ENCODE measurements around the gene RPN2. TPM values are rescaled to one million over a fixed set of nuclear protein-coding genes. Genes with fewer than 3 reads are reported as not detected.
A peak's percentile ranks its signal among the peaks of the same experiment; 100 is the strongest.

Gene RPN2
- 100 to 1,000 TPM; 118 to 161 (median 131) TPM for total RNA-seq
- polyA plus RNA-seq: 10 to 100 TPM; 45.7 to 56.1 (median 53.4) TPM
- long read RNA-seq, donor 1, transcript RPN2-201 (17 exons, 2,515 nt): major isoform, 29 of 149 reads
- long read RNA-seq, donor 1, partial matches to known transcripts: 112 of 149 reads
- long read RNA-seq, donor 1, other reads (novel, unspliced or antisense): 7 of 149 reads
- long read RNA-seq, donor 2, transcript RPN2-201 (17 exons, 2,515 nt): major isoform, 36 of 106 reads
- long read RNA-seq, donor 2, partial matches to known transcripts: 70 of 106 reads
- long read RNA-seq, donor 2, other reads (novel, unspliced or antisense): 0 of 106 reads

DNA sequence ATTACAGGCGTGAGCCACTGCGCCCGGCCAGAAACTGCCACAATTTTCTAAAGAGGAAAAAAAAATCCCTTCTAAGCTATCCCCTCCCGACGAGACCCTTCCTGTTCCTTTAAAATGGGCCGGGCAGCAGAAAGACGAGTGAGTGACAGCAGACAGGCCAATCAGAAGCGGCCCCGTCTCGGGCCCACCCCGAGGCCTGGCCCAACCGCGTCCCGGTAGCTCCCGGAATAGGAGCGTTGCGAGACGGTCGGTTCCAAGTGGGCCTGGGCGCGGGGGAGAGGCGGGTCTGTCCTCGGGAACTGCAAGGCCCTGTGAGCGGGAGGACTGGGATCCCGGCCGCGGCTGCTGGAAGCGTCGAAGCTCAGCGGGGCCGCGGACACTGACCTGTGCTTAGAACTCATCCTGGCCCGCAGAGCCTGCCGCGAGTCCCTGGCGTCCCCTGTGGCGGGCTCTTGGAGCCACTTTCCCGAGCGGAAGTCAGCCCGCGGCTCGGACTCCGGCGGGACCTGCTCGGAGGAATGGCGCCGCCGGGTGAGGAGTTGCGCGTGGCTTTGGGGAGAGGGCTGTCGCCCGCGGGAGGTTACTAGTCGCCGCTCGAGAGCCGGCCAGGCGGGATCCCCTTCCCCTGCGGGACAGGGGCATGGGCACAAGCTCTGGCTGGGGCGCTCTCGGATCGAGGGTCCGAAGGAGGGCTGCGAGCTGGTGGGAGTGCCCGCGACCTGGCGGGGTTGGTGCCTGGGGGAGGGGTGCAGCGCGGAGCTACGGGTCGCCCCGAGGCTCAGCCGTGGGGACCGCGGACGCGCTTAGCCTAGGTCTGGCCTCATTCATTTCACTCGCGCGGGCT is at the start of gene RPN2, which contains the start of gene MROH8:
RPN2 (plus strand) TSS at position 492 of the 844 bp plus-strand sequence; CDS start at position 519, 27 bp downstream.
MROH8 (minus strand) TSS at position 710 of the 844 bp plus-strand sequence.
- intact Hi-C loops (cut with DNase I; ENCODE audit: low total_unique reads): loop anchor here (10.0 kb wide), 1 partner anchor 84 kb away; the partner anchor contains the start of gene RBL1
- no peaks in the 10 kb centered on the region for H3K9me3 ChIP-seq
- H3K27ac ChIP-seq: peak within 1 kb of the TSS; percentile 94 to 99 (median 98)
- DNase-seq: peak; percentile 99
- peaks cover 28 to 60% (median 48%) of the 10 kb centered on the region in 6 donors for H3K4me1 ChIP-seq
- no peaks in the 10 kb centered on the region for H3K27me3 ChIP-seq (replicated peaks in 1 of 7)
- H3K4me3 ChIP-seq: peak within 1 kb of the TSS; percentile 86 to 98 (median 94)
- WGBS, 5 donors: 0% methylated on average over 52 to 80 of the region's 80 CpGs
- H3K36me3 ChIP-seq: peaks cover 0 to 23% (median 1%) of the 10 kb centered on the region in 6 donors
- TF ChIP-seq POLR2AphosphoS5 (IDR thresholded peaks at IDR 0.05): peak; percentile 83 to 92 (median 89)
- peak in 1 of 3 donors; percentile 77 for TF ChIP-seq POLR2A (IDR thresholded peaks at IDR 0.05)
- TF ChIP-seq CTCF (IDR thresholded peaks at IDR 0.05 in 8 of 11, conservative IDR thresholded peaks at IDR 0.05 in 3 of 11): peak in 2 of 11 experiments; percentile 4 to 24

DNA sequence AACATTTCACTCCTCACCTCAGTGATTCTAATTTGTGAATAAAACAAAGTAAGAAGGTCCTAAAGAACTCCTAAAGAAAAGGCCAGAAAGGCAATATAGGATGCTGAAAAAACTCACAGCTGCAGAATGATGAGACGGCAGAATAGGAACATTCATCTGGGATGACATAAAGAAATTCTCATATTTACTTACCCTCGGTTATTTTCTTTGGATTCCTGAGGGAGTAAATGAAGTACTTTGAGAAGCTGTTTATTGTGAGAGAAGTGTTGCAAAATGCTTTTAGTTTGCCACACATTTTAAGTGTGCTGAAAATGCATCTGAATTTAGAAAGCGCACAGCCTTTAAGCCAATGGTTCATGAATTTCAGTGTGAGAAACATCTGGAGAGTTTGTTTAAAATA is 47.6 kb upstream of the RPN2 start:
- Histone ChIP-seq H3K36me3 (no peaks in the 10 kb centered on the region), H3K27ac (no peak overlapping the region), H3K4me1 (no peaks in the 10 kb centered on the region), H3K9me3 (no peaks in the 10 kb centered on the region), H3K4me3 (no peak overlapping the region), H3K27me3 (replicated peaks in 1 of 7) (no peaks in the 10 kb centered on the region)
- 83 to 91% (median 90%) methylated on average over 3 of the region's 3 CpGs for WGBS, 5 donors
- intact Hi-C loops (cut with DNase I; ENCODE audit: low total_unique reads): no loop called here
- TF ChIP-seq POLR2A (IDR thresholded peaks at IDR 0.05) (no peak), POLR2AphosphoS5 (IDR thresholded peaks at IDR 0.05) (no peak)
- DNase-seq: no peak

DNA sequence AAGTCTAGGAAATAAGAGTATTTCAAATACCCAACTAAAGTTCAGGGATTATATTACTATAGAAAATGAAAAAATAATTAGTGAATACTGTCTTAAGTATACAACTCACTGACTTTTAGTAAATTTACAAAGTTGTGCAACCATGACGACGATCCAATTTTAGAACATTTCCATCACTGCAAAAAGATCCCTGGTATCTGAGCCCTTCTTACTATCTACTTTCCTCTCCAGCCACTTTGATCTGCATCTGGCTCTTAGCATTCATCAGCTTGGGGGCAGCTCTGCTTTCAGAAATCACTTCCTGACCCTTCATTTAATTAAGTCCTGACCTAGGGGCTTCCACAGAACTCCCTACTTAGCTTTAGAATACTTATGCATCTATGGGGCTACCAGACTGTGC is 45.2 kb upstream of the RPN2 start:
- 87 to 98% (median 92%) methylated on average over 2 of the region's 2 CpGs for WGBS, 5 donors
- H3K27me3 ChIP-seq (replicated peaks in 1 of 7): no peaks in the 10 kb centered on the region
- H3K36me3 ChIP-seq: no peaks in the 10 kb centered on the region
- no peak for DNase-seq
- no peak overlapping the region for H3K4me3 ChIP-seq
- H3K9me3 ChIP-seq: no peaks in the 10 kb centered on the region
- intact Hi-C loops (cut with DNase I; ENCODE audit: low total_unique reads): no loop called here
- TF ChIP-seq CTCF (IDR thresholded peaks at IDR 0.05 in 8 of 11, conservative IDR thresholded peaks at IDR 0.05 in 3 of 11) (no peak), POLR2AphosphoS5 (IDR thresholded peaks at IDR 0.05) (no peak), POLR2A (IDR thresholded peaks at IDR 0.05) (no peak)
- H3K27ac ChIP-seq: no peak overlapping the region
- no peaks in the 10 kb centered on the region for H3K4me1 ChIP-seq

- H3K36me3 ChIP-seq: peaks cover 0 to 4% (median 0%) of the 10 kb centered on the region in 6 donors
- H3K27ac ChIP-seq: no peak overlapping the region
- no peaks in the 10 kb centered on the region for H3K9me3 ChIP-seq
- TF ChIP-seq CTCF (IDR thresholded peaks at IDR 0.05 in 8 of 11, conservative IDR thresholded peaks at IDR 0.05 in 3 of 11) (no peak), POLR2AphosphoS5 (IDR thresholded peaks at IDR 0.05) (no peak), POLR2A (IDR thresholded peaks at IDR 0.05) (no peak)
- 95 to 97% (median 95%) methylated on average over 4 of the region's 4 CpGs for WGBS, 5 donors
- no peaks in the 10 kb centered on the region for H3K4me1 ChIP-seq
- no peak for DNase-seq
- H3K27me3 ChIP-seq (replicated peaks in 1 of 7): no peaks in the 10 kb centered on the region
- intact Hi-C loops (cut with DNase I; ENCODE audit: low total_unique reads): no loop called here
- no peak overlapping the region for H3K4me3 ChIP-seq
Measured at GRCh38 chr20:37137547-37137946, 41.6 kb upstream of the RPN2 start.
